Panc1 (cell line): ENCODE results near the gene DCUN1D2.

Experiments used
- CTCF ChIP-seq: fragments of 450-650 bp; IDR thresholded peaks from 2 replicates; pipeline ENCODE4 v1.5.1; 2017; ENCODE audit warnings: mild to moderate bottlenecking
- TF ChIP-seq, protein P1 (sequence below), 2 experiments: IDR thresholded peaks; 2 replicates each; pipeline ENCODE4 v1.6.1; 2011 to 2012; ENCODE audit warnings: low read depth in 2 of 2, control low read depth in 1 of 2, low read length in 1 of 2, mild to moderate bottlenecking in 1 of 2, moderate library complexity in 1 of 2; ENCODE audit not compliant: insufficient read depth in 1 of 2

DNA sequence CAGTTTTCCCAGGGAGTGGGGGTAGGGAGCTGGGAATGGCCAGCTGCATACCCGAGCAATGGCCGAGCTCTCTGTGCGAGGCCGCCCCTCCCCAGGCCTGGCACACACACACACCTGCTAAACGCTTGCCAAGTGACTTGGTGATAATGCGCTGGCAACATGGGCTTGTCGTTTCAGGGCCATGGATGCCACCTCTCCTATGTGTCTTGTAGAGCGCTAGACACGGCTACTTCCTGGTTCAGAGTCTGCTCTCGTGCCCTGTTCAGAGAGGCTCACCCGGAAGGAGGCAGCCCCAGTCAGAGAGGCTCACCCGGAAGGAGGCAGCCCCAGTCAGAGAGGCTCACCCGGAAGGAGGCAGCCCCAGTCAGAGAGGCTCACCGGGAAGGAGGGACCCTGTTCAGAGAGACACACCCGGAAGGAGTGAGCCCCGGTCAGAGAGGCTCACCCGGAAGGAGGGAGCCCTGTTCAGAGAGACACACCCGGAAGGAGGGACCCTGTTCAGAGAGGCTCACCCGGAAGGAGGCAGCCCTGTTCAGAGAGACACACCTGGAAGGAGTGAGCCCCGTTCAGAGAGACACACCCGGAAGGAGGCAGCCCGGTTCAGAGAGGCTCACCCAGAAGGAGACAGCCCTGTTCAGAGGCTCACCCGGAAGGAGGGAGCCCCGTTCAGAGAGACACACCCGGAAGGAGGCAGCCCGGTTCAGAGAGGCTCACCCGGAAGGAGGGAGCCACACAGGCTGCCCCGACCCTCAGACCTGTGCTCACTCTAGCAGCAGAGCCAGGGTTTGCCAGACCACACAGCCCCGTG lies 41.4 kb downstream of the DCUN1D2 start:
- no peak for TF ChIP-seq CTCF
- TF ChIP-seq, protein P1, sequence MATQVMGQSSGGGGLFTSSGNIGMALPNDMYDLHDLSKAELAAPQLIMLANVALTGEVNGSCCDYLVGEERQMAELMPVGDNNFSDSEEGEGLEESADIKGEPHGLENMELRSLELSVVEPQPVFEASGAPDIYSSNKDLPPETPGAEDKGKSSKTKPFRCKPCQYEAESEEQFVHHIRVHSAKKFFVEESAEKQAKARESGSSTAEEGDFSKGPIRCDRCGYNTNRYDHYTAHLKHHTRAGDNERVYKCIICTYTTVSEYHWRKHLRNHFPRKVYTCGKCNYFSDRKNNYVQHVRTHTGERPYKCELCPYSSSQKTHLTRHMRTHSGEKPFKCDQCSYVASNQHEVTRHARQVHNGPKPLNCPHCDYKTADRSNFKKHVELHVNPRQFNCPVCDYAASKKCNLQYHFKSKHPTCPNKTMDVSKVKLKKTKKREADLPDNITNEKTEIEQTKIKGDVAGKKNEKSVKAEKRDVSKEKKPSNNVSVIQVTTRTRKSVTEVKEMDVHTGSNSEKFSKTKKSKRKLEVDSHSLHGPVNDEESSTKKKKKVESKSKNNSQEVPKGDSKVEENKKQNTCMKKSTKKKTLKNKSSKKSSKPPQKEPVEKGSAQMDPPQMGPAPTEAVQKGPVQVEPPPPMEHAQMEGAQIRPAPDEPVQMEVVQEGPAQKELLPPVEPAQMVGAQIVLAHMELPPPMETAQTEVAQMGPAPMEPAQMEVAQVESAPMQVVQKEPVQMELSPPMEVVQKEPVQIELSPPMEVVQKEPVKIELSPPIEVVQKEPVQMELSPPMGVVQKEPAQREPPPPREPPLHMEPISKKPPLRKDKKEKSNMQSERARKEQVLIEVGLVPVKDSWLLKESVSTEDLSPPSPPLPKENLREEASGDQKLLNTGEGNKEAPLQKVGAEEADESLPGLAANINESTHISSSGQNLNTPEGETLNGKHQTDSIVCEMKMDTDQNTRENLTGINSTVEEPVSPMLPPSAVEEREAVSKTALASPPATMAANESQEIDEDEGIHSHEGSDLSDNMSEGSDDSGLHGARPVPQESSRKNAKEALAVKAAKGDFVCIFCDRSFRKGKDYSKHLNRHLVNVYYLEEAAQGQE (IDR thresholded peaks at IDR 0.05; ENCODE audit: insufficient read depth in 1 of 2, low read depth in 2 of 2, low read length in 1 of 2) = no peak
